K562 (cell line): ENCODE measurements around the gene SPTAN1.

ENCODE experiments used
- CTCF ChIP-seq, 3 experiments: IDR thresholded peaks in 2 of 3; conservative IDR thresholded peaks in 1 of 3; 2 replicates each; pipeline ENCODE4 v1.5.1; 2011 to 2012; ENCODE audit warnings: low read length in 3 of 3, mild to moderate bottlenecking in 3 of 3, control low read depth in 2 of 3, improper control_type of control experiment in 1 of 3, inconsistent platforms in 1 of 3, low read depth in 1 of 3, mixed read lengths in 1 of 3, moderate library complexity in 1 of 3; ENCODE audit not compliant: insufficient read depth in 2 of 3
- NONO ChIP-seq, 2 experiments: fragments of 200-400 bp in 1 of 2; fragments of 450-650 bp in 1 of 2; formaldehyde crosslinking in 1 of 2; IDR thresholded peaks; 2 replicates each; pipeline ENCODE4 v1.6.1; 2017; ENCODE audit warnings: low read depth in 2 of 2, mild to moderate bottlenecking in 2 of 2, moderate library complexity in 2 of 2, low read length in 1 of 2
- POLR2H ChIP-seq: IDR thresholded peaks from 2 replicates; pipeline ENCODE4 v1.6.1; 2016; ENCODE audit warnings: missing genetic modification characterization, low read depth, mild to moderate bottlenecking, control low read depth, missing compliant biosample characterization, moderate library complexity

GRCh38 chr9:128565578-128565977 lies 13.2 kb downstream of the SPTAN1 start:
- TF ChIP-seq NONO (IDR thresholded peaks at IDR 0.05; ENCODE audit: low read depth in 2 of 2, low read length in 1 of 2), result no peak
- no peak for TF ChIP-seq CTCF (IDR thresholded peaks at IDR 0.05 in 2 of 3, conservative IDR thresholded peaks at IDR 0.05 in 1 of 3; ENCODE audit: insufficient read depth in 2 of 3, low read depth in 1 of 3, low read length in 3 of 3)
- TF ChIP-seq POLR2H (tag), result no peak
